HG03469 (cell line): Measurements from ENCODE around the gene SLC34A3.

Experiments used
- ATAC-seq: cut with Tn5 transposase; IDR thresholded peaks from one replicate; pipeline ENCODE4 v1.9.1; 2021; ENCODE audit warnings: mild to moderate bottlenecking, moderate library complexity, moderate number of reproducible peaks; ENCODE audit not compliant: unreplicated experiment

Gene SLC34A3

GRCh38 chr9:137275203-137275587, 44.5 kb downstream of the SLC34A3 start:
- no peak for ATAC-seq

GRCh38 chr9:137275588-137276472, 45.1 kb downstream of the SLC34A3 start:
- no peak for ATAC-seq

GRCh38 chr9:137276473-137277328, 46.0 kb downstream of the SLC34A3 start:
- no peak for ATAC-seq

GRCh38 chr9:137277329-137278041, 46.8 kb downstream of the SLC34A3 start, which contains the start of gene TOR4A:
TOR4A (plus strand) TSS chr9:137277726; CDS start chr9:137278690, 964 bp downstream.
- ATAC-seq = no peak

- ATAC-seq = no peak
These were observed 47.5 kb downstream of the SLC34A3 start for GRCh38 chr9:137278061-137278701.

GRCh38 chr9:137278721-137279711, 48.3 kb downstream of the SLC34A3 start:
- ATAC-seq = no peak

GRCh38 chr9:137279741-137280473, 49.2 kb downstream of the SLC34A3 start:
- ATAC-seq = no peak

GRCh38 chr9:137280474-137281344, 50.0 kb downstream of the SLC34A3 start:
- no peak for ATAC-seq

- ATAC-seq = no peak
These were observed 50.8 kb downstream of the SLC34A3 start for GRCh38 chr9:137281345-137282116.
